ENCODE data around the gene EFR3B.

- TF ChIP-seq FOS (IDR thresholded peaks at IDR 0.05; ENCODE audit: low read depth, low read length) (no peak), CEBPB (IDR thresholded peaks at IDR 0.05; ENCODE audit: low read depth, low read length) (no peak), MAFK (IDR thresholded peaks at IDR 0.05; ENCODE audit: low read depth, low read length) (no peak), POLR2A (IDR thresholded peaks at IDR 0.05; ENCODE audit: low read depth, low read length) (no peak), RAD21 (IDR thresholded peaks at IDR 0.05; ENCODE audit: low read length) (no peak; the same call in 1 of the 2 replicates), RFX5 (IDR thresholded peaks at IDR 0.05; ENCODE audit: low read depth, low read length) (no peak), CTCF (conservative IDR thresholded peaks at IDR 0.05; ENCODE audit: low read depth, low read length) (peak; percentile 30; the same call in 1 of the 2 replicates), USF2 (IDR thresholded peaks at IDR 0.05; ENCODE audit: low read depth, low read length) (no peak), MXI1 (IDR thresholded peaks at IDR 0.05; ENCODE audit: borderline replicate concordance, low read depth, low read length) (no peak), NFE2L2 (IDR thresholded peaks at IDR 0.05; ENCODE audit: low read depth, low read length) (no peak), CHD1 (IDR thresholded peaks at IDR 0.05; ENCODE audit: low read depth, low read length) (no peak), BHLHE40 (IDR thresholded peaks at IDR 0.05; ENCODE audit: low read depth, low read length) (no peak), MAZ (IDR thresholded peaks at IDR 0.05; ENCODE audit: borderline replicate concordance, low read depth, low read length) (no peak)
These were observed 459 bp upstream of the EFR3B start for GRCh38 chr2:25041307-25041927.

Measured in IMR-90 (cell line).